H1 (cell line): ENCODE measurements around the gene AIMP1. TPM values are rescaled to one million over a fixed set of nuclear protein-coding genes. Genes with fewer than 3 reads are reported as not detected.

Experiments used
- CTCF ChIA-PET: fragments of 300-600 bp; sonication (Branson Sonifier 250); formaldehyde crosslinking; loops from one replicate; lab custom pipeline; 2021; ENCODE audit not compliant: partially characterized antibody; lab: Charles Lee
- POLR2A ChIA-PET: fragments of 300-600 bp; sonication (Branson Sonifier 250); formaldehyde crosslinking; loops from one replicate; lab custom pipeline; 2021; ENCODE audit warnings: inconsistent platforms; ENCODE audit not compliant: partially characterized antibody; lab: Charles Lee
- DNase-seq, 2 experiments: peaks; one replicate each; pipeline versions ENCODE4 v3.0.0 to v3.0.0-alpha.2; 2010 to 2022; ENCODE audit warnings: low spot score in 2 of 2, low read depth in 1 of 2, mixed read lengths in 1 of 2
- FAIRE-seq: peaks from 2 replicates; lab custom pipeline; 2011; peaks lifted over from hg19 to GRCh38; lab: Jason Lieb, UNC
- H2AFZ ChIP-seq: 2 replicates; pipeline ENCODE4 v1.8.1; 2012; ENCODE audit warnings: low read length, inconsistent platforms
- H2AK5ac ChIP-seq: 2 replicates; pipeline ENCODE4 v1.6.1; 2013; ENCODE audit warnings: low read depth, low read length
- H2BK120ac ChIP-seq: replicated peaks from 2 replicates; pipeline ENCODE3; 2013; ENCODE audit warnings: low read depth, low read length, inconsistent platforms
- H2BK12ac ChIP-seq: 2 replicates; pipeline ENCODE4 v1.6.1; 2013; ENCODE audit warnings: low read depth, low read length
- H2BK15ac ChIP-seq: 2 replicates; pipeline ENCODE4 v1.6.1; 2013; ENCODE audit warnings: low read length
- H2BK20ac ChIP-seq: 2 replicates; pipeline ENCODE4 v1.6.1; 2013; ENCODE audit warnings: low read length
- H2BK5ac ChIP-seq: 2 replicates; pipeline ENCODE4 v1.6.1; 2013; ENCODE audit warnings: low read depth, low read length
- H3K14ac ChIP-seq: 2 replicates; pipeline ENCODE4 v1.6.1; 2013; ENCODE audit warnings: inconsistent platforms; ENCODE audit not compliant: insufficient read length
- H3K18ac ChIP-seq: 2 replicates; pipeline ENCODE4 v1.6.1; 2013; ENCODE audit warnings: low read length; ENCODE audit errors: extremely low read depth
- H3K23ac ChIP-seq: 2 replicates; pipeline ENCODE4 v1.6.1; 2013; ENCODE audit warnings: inconsistent platforms; ENCODE audit not compliant: insufficient read length
- H3K23me2 ChIP-seq: 2 replicates; pipeline ENCODE4 v1.6.1; 2013; ENCODE audit warnings: low read depth, low read length
- H3K27ac ChIP-seq: 2 replicates; pipeline ENCODE4 v1.6.1; 2011; ENCODE audit warnings: low read depth, low read length, inconsistent platforms
- H3K27me3 ChIP-seq, 4 experiments: replicated peaks in 1 of 4; 1 replicate in 1 of 4; 2 replicates in 3 of 4; pipeline versions ENCODE4 v1.6.1 to v1.8.1; 2011 to 2013; ENCODE audit warnings: low read length in 3 of 4, mild to moderate bottlenecking in 3 of 4, inconsistent platforms in 2 of 4, mixed read lengths in 2 of 4, moderate library complexity in 1 of 4; ENCODE audit not compliant: control insufficient read depth in 3 of 4, insufficient read depth in 3 of 4; ENCODE audit errors: extremely low read depth in 1 of 4
- H3K36me3 ChIP-seq, 4 experiments: 2 replicates each; pipeline versions ENCODE4 v1.6.1 to v1.8.1; 2011 to 2013; ENCODE audit warnings: mild to moderate bottlenecking in 4 of 4, low read length in 3 of 4, moderate library complexity in 2 of 4, control low read depth in 1 of 4, inconsistent platforms in 1 of 4; ENCODE audit not compliant: insufficient read depth in 4 of 4, control insufficient read depth in 2 of 4
- H3K4ac ChIP-seq: replicated peaks from 2 replicates; pipeline ENCODE3; 2013; ENCODE audit warnings: low read length, low read depth, mixed read lengths, inconsistent platforms; ENCODE audit not compliant: insufficient read length
- H3K4me1 ChIP-seq, 4 experiments: replicated peaks in 1 of 4; 1 replicate in 1 of 4; 2 replicates in 3 of 4; pipeline versions ENCODE4 v1.6.1 to v1.8.1; 2011 to 2013; ENCODE audit warnings: low read length in 3 of 4, inconsistent platforms in 2 of 4, mixed read lengths in 1 of 4; ENCODE audit not compliant: insufficient read depth in 4 of 4, control insufficient read depth in 3 of 4
- H3K4me2 ChIP-seq, 2 experiments: 2 replicates each; pipeline versions ENCODE4 v1.6.1 to v1.8.1; 2011 to 2013; ENCODE audit warnings: low read depth in 2 of 2, low read length in 2 of 2, control low read depth in 1 of 2, inconsistent platforms in 1 of 2, mild to moderate bottlenecking in 1 of 2; ENCODE audit not compliant: insufficient read depth in 1 of 2
- H3K4me3 ChIP-seq, 4 experiments: fragments of 200-600, 300-600 bp in 1 of 4; sonication (generic), shearing (Covaris generic), sonication (Bioruptor Twin) in 1 of 4; 2 replicates each; pipeline versions ENCODE4 v1.5.1 to v1.8.1; 2011 to 2016; ENCODE audit warnings: low read length in 4 of 4, low read depth in 3 of 4, control low read depth in 2 of 4, inconsistent platforms in 2 of 4, mild to moderate bottlenecking in 2 of 4, mixed read lengths in 1 of 4, moderate library complexity in 1 of 4; ENCODE audit not compliant: insufficient read depth in 2 of 4; ENCODE audit errors: extremely low read depth in 1 of 4
- H3K56ac ChIP-seq: replicated peaks from 2 replicates; pipeline ENCODE3; 2013; ENCODE audit warnings: low read depth, mild to moderate bottlenecking, mixed read lengths, low read length, inconsistent platforms; ENCODE audit not compliant: insufficient read length
- H3K79me1 ChIP-seq: 2 replicates; pipeline ENCODE4 v1.6.1; 2013; ENCODE audit warnings: low read depth, low read length, control low read depth
- H3K79me2 ChIP-seq, 2 experiments: 2 replicates each; pipeline versions ENCODE4 v1.6.1 to v1.8.1; 2012 to 2013; ENCODE audit warnings: low read length in 2 of 2, mild to moderate bottlenecking in 2 of 2, inconsistent platforms in 1 of 2; ENCODE audit not compliant: insufficient read depth in 2 of 2, control insufficient read depth in 1 of 2
- H3K9ac ChIP-seq, 4 experiments: replicated peaks in 1 of 4; 1 replicate in 1 of 4; 2 replicates in 3 of 4; pipeline versions ENCODE4 v1.6.1 to v1.8.1; 2011 to 2013; ENCODE audit warnings: low read depth in 3 of 4, low read length in 3 of 4, control low read depth in 2 of 4, mild to moderate bottlenecking in 2 of 4, moderate library complexity in 2 of 4, inconsistent platforms in 1 of 4; ENCODE audit errors: extremely low read depth in 1 of 4
- H3K9me3 ChIP-seq, 2 experiments: 2 replicates each; pipeline versions ENCODE4 v1.6.1 to v1.8.1; 2012 to 2013; ENCODE audit warnings: mild to moderate bottlenecking in 2 of 2, moderate library complexity in 2 of 2, control low read depth in 1 of 2, inconsistent platforms in 1 of 2, low read depth in 1 of 2, low read length in 1 of 2, mixed read lengths in 1 of 2; ENCODE audit not compliant: insufficient read depth in 2 of 2
- H4K20me1 ChIP-seq, 2 experiments: replicated peaks in 1 of 2; 2 replicates each; pipeline versions ENCODE3 to v1.8.1; 2011 to 2013; ENCODE audit warnings: inconsistent platforms in 2 of 2, low read length in 2 of 2, mild to moderate bottlenecking in 1 of 2; ENCODE audit not compliant: insufficient read depth in 2 of 2, control insufficient read depth in 1 of 2
- H4K5ac ChIP-seq: 2 replicates; pipeline ENCODE4 v1.6.1; 2013; ENCODE audit warnings: low read length, low read depth, mixed read lengths, inconsistent platforms; ENCODE audit not compliant: insufficient read length
- H4K8ac ChIP-seq: 2 replicates; pipeline ENCODE4 v1.8.0; 2013; ENCODE audit warnings: mild to moderate bottlenecking, moderate library complexity, low read length, inconsistent platforms; ENCODE audit not compliant: insufficient read depth; ENCODE audit errors: extremely low read depth
- H4K91ac ChIP-seq: replicated peaks from 2 replicates; pipeline ENCODE3; 2013; ENCODE audit warnings: low read length, mixed read lengths, inconsistent platforms; ENCODE audit not compliant: insufficient read length
- SP1 ChIP-seq: IDR thresholded peaks from 2 replicates; pipeline ENCODE4 v1.6.1; 2011; ENCODE audit warnings: low read depth, low read length
- SRF ChIP-seq: IDR thresholded peaks from 2 replicates; pipeline ENCODE4 v1.6.1; 2011; ENCODE audit warnings: mild to moderate bottlenecking, low read depth, low read length, moderate library complexity
- YY1 ChIP-seq: IDR thresholded peaks from 2 replicates; pipeline ENCODE4 v1.6.1; 2011; ENCODE audit warnings: low read depth, mild to moderate bottlenecking, low read length
- WGBS, 2 experiments: shearing (Covaris generic) in 1 of 2; methylation state at CpG; one replicate each; pipeline versions ENCODE4 v1.1.6 to v1.1.7; 2013 to 2015; ENCODE audit warnings: low lambda C conversion rate in 2 of 2, mixed read lengths in 2 of 2, inconsistent platforms in 1 of 2, low coverage in 1 of 2, missing lambda C conversion rate in 1 of 2; ENCODE audit not compliant: insufficient replicate concordance in 2 of 2, insufficient coverage in 1 of 2, insufficient read length in 1 of 2; ENCODE audit errors: extremely low coverage in 1 of 2, missing lambda C conversion rate in 1 of 2; 5-methylcytosine and 5-hydroxymethylcytosine counted together
- polyA plus RNA-seq, 7 experiments: library from polyadenylated mRNA; depleted of rRNA in 3 of 7; stranded (reverse) in 5 of 7; unstranded in 2 of 7; fragments of >200 nt in 5 of 7; fragments of 200-250 nt in 2 of 7; gene quantifications; 1 replicate in 5 of 7; 2 replicates in 1 of 7; 4 replicates in 1 of 7; pipeline versions ENCODE4 v1.2.1 to v1.2.3, GENCODE V29; 2011 to 2013; ENCODE audit warnings: missing spikeins in 2 of 7, mixed read lengths in 2 of 7
- total RNA-seq: library from RNA; stranded (reverse); fragmentation: NEBNext Ultra II Directional; extraction: Animal tissue kit (Norgen Biotek cat#: 25700); gene quantifications from 2 replicates; pipeline ENCODE4 v1.2.1, GENCODE V29; 2021

Gene AIMP1
- total and polyA plus RNA-seq, 2 of the 8 experiments (the other 6 are each of a cell fraction or from before 2014, with no cell fraction given), result 7.9 to 54.6 TPM

DNA sequence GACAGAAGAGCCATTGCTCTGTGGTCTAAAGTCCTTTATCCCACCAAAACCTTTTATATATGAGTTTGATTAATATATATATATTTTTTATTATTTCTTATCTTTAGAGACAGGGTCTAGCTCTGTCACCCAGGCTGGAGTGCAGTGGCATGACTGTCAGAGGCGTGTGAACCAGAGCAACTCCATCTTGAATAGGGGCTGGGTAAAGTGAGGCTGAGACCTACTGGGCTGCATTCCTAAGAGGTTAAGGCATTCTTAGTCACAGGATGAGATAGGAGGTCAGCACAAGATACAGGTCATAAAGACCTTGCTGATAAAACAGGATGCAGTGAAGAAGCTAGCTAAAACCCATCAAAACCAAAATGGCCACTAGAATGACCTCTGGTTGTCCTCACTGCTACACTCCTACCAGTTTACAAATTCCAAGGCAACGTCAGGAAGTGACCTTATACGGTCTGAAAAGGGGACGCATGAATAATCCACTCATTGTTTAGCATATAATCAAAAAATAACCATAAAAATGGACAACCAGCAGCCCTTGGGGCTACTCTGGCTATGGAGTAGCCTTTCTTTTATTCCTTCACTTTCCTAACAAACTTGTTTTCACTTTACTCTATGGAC is 10.8 kb upstream of the AIMP1 start:
- no peaks in the 10 kb centered on the region for H3K27me3 ChIP-seq
- H3K56ac ChIP-seq, result no peak overlapping the region
- no peaks in the 10 kb centered on the region for H3K9me3 ChIP-seq
- H3K4me3 ChIP-seq, result no peak overlapping the region
- CTCF ChIA-PET, result interaction anchor here (0.6 to 1.8 kb wide), 5 partner anchors 10 to 903 kb away, joined by 3 to 4 read pairs (median 3); partner anchors contain the start of gene TBCK
- H3K79me2 ChIP-seq, result peaks cover 0 to 5% of the 10 kb centered on the region in 2 experiments; a peak in 2 of 4 replicates
- no peak for FAIRE-seq
- no peaks in the 10 kb centered on the region for H3K79me1 ChIP-seq
- no peaks in the 10 kb centered on the region for H3K23me2 ChIP-seq
- H3K36me3 ChIP-seq, result peaks cover 0 to 7% (median 1%) of the 10 kb centered on the region in 4 experiments; a peak in 4 of 8 replicates
- 90% methylated on average over 4 of the region's 4 CpGs; no CpG with 5 or more reads in 1 of the 2 experiments for WGBS, 2 experiments
- H2BK20ac ChIP-seq, result no peak overlapping the region
- H3K4me1 ChIP-seq, result peaks cover 0 to 8% (median 4%) of the 10 kb centered on the region in 4 experiments; a peak in 4 of 7 replicates
- H4K20me1 ChIP-seq, result no peaks in the 10 kb centered on the region
- no peak overlapping the region for H3K27ac ChIP-seq
- no peak overlapping the region for H4K5ac ChIP-seq
- no peak overlapping the region for H2BK12ac ChIP-seq
- H3K14ac ChIP-seq, result no peak overlapping the region
- H3K23ac ChIP-seq, result no peak overlapping the region
- no peak overlapping the region for H4K91ac ChIP-seq
- H2BK5ac ChIP-seq, result no peak overlapping the region
- no peak overlapping the region for H2BK120ac ChIP-seq
- H3K9ac ChIP-seq, result no peak overlapping the region
- TF ChIP-seq SRF (peak; percentile 49; the same call in 1 of the 2 replicates), YY1 (0 out of 2 replicates have a peak, but pooled peaks have one; percentile 41), SP1 (no peak)
- no peak overlapping the region for H2AFZ ChIP-seq
- no peak overlapping the region for H2BK15ac ChIP-seq
- DNase-seq, result no peak
- no peak overlapping the region for H4K8ac ChIP-seq
- no peak overlapping the region for H3K18ac ChIP-seq
- H3K4ac ChIP-seq, result no peak overlapping the region
- no peak overlapping the region for H2AK5ac ChIP-seq
- POLR2A ChIA-PET, result interaction anchor here (1.5 kb wide), 1 partner anchor 10 kb away, joined by 4 read pairs; the partner anchor contains the start of gene TBCK
- no peak overlapping the region for H3K4me2 ChIP-seq
